HS-27A (cell line): ENCODE measurements around the gene KSR2.
"Not testable (repeated sequence)": the region's sequence is repeated elsewhere in the genome, so short reads cannot be mapped to it uniquely, and the experiment has no call there.

ENCODE experiments used
- DNase-seq: peaks from one replicate; pipeline ENCODE4 v3.0.0-alpha.2; 2012; ENCODE audit warnings: low read depth, missing footprints

The KSR2 gene

GRCh38 chr12:117750657-117751056 lies 218.1 kb downstream of the KSR2 start:
- DNase-seq, result no peak

GRCh38 chr12:117749431-117749830 lies 219.4 kb downstream of the KSR2 start:
- no peak for DNase-seq

GRCh38 chr12:117746358-117746757 lies 222.4 kb downstream of the KSR2 start:
- not testable (repeated sequence) for DNase-seq

- DNase-seq, result no peak
Measured at GRCh38 chr12:117744418-117744817, 224.4 kb downstream of the KSR2 start.

- DNase-seq, result no peak
Measured at GRCh38 chr12:117743761-117744160, 225.0 kb downstream of the KSR2 start.

- DNase-seq, result no peak
Measured at GRCh38 chr12:117742721-117743120, 226.1 kb downstream of the KSR2 start.

- no peak for DNase-seq
Measured at GRCh38 chr12:117738233-117738632, 230.6 kb downstream of the KSR2 start.

GRCh38 chr12:117733549-117733805 lies 235.3 kb downstream of the KSR2 start:
- no peak for DNase-seq

GRCh38 chr12:117732761-117733548 lies 235.8 kb downstream of the KSR2 start:
- DNase-seq, result no peak

- DNase-seq, result not testable (repeated sequence)
Measured at GRCh38 chr12:117731131-117731530, 237.7 kb downstream of the KSR2 start.

GRCh38 chr12:117727301-117727700 lies 241.5 kb downstream of the KSR2 start:
- DNase-seq, result no peak

- DNase-seq, result no peak
Measured at GRCh38 chr12:117724543-117724942, 244.2 kb downstream of the KSR2 start.

- DNase-seq, result no peak
Measured at GRCh38 chr12:117718559-117718958, 250.2 kb downstream of the KSR2 start.

GRCh38 chr12:117718141-117718540 lies 250.6 kb downstream of the KSR2 start:
- no peak for DNase-seq

GRCh38 chr12:117714203-117714602 lies 254.6 kb downstream of the KSR2 start:
- no peak for DNase-seq

GRCh38 chr12:117710121-117710520 lies 258.7 kb downstream of the KSR2 start:
- DNase-seq, result no peak

GRCh38 chr12:117707861-117708260 lies 260.9 kb downstream of the KSR2 start:
- DNase-seq, result no peak

- DNase-seq, result no peak
Measured at GRCh38 chr12:117703584-117703983, 265.2 kb downstream of the KSR2 start.

GRCh38 chr12:117702741-117703140 lies 266.0 kb downstream of the KSR2 start:
- no peak for DNase-seq

GRCh38 chr12:117699575-117699974 lies 269.2 kb downstream of the KSR2 start:
- no peak for DNase-seq

- DNase-seq, result no peak
Measured at GRCh38 chr12:117699118-117699517, 269.7 kb downstream of the KSR2 start.

- DNase-seq, result no peak
Measured at GRCh38 chr12:117695956-117696355, 272.8 kb downstream of the KSR2 start.

- no peak for DNase-seq
Measured at GRCh38 chr12:117692512-117692911, 276.3 kb downstream of the KSR2 start.

- DNase-seq, result no peak
Measured at GRCh38 chr12:117689857-117690256, 278.9 kb downstream of the KSR2 start.
